ENCODE results near the gene SQSTM1.
"Not testable (repeated sequence)": the region's sequence is repeated elsewhere in the genome, so short reads cannot be mapped to it uniquely, and the experiment has no call there.

The SQSTM1 gene

DNA sequence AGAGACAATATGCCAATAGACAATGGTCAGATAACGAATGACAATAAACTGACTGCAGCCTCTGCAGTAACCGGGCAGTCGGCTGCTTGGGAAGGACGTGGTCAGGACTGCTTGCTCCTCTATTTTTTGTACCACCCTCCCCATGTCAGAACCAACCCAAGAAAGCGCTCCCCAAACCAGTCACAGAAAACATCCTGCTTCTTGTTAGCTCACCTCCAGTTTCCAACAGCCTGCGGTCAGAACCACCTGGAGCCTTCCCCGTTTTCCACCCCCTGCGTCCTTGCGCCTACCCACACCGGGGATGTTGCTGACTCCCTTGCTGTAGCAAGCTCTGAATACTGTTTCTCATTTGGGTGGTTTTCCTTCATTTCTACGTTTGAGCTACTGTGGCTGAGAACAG is 39.6 kb downstream of the SQSTM1 start:
- DNase-seq = peak; percentile 42

DNA sequence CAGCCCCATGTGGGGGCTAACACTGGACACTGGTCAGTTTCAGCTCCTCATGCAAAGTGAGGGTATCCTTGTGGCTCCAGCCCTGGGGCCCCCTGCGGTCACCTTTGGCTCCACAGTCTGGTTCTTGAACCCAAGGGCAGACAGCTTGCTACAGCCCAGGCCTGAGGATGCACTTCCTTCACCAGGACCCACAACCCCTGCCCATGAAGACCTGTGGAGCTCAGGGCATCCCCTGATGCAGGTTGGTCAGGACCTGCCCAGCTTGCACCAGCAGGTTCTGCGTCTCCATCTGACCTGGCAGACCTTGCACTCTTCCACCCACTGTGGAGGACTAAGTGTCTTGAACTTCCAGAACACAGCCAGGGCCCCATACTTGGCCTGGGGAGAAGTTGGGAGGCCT is 41.6 kb downstream of the SQSTM1 start:
- DNase-seq = peak; percentile 17

GRCh38 chr5:179862891-179863290 is 42.2 kb downstream of the SQSTM1 start:
- no peak for DNase-seq

GRCh38 chr5:179863449-179864085 is 42.9 kb downstream of the SQSTM1 start:
- no peak for DNase-seq

DNA sequence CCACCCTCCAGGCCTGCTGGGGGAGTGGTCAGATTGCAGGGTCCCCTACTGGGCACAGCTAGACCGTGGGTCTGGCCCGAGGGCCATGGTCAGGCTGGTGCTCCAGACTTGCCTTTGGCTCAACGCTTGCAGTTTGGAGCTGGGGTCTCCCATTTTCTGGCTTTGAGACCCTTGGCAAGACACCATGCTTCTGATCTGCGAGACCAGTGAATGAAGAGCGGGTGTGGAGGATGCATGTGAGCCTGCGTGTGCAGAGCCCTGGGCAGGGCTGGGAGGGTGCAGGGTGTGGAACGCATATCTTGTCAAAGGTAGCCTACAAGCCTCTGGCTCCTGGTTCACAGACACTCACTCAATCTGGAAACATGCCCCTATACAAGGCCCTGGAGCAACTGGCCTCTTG is 44.0 kb downstream of the SQSTM1 start:
- peak; percentile 36 for DNase-seq

DNA sequence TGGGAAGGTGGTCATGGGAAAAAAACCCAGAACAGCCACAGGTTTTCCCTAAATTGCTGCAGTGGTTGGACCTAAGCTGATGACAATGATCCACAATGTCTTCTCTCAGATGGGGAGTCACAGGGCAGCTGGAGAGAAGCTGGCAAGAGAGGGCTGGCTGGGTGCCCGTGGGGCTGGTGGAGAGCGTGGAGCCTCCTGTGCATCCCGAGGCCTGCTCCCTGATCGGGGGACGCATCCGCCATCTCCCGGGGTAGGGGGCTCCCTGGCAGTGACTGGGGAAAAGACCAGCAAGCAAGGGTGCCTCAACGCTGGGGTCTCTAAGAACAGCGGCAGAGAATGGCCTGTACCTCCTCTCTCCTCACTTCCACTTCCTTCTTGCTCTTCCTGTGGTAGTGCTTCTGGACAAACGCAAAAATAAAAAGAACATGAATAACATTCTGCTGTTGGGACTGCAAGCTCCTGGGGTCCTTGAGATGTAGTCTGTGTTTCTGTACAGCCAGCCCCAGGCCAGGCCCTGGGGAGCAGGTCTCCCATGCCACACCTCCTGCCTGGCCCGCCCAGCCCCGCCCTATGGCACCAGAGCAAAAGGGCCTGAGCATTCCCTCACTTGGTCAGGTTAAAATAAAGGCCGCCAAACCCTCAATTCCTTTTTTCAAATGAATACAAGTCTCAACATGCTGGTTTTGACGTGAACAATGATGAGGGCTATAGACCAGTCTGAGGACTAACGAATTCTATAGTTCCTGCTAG is 45.0 kb downstream of the SQSTM1 start:
- peak; percentile 48 for DNase-seq

GRCh38 chr5:179866241-179867078 is 45.8 kb downstream of the SQSTM1 start:
- DNase-seq = peak; percentile 45

GRCh38 chr5:179867079-179867465 is 46.4 kb downstream of the SQSTM1 start:
- DNase-seq = no peak

- DNase-seq = peak; percentile 50
Measured at GRCh38 chr5:179867476-179867875, 46.8 kb downstream of the SQSTM1 start.

DNA sequence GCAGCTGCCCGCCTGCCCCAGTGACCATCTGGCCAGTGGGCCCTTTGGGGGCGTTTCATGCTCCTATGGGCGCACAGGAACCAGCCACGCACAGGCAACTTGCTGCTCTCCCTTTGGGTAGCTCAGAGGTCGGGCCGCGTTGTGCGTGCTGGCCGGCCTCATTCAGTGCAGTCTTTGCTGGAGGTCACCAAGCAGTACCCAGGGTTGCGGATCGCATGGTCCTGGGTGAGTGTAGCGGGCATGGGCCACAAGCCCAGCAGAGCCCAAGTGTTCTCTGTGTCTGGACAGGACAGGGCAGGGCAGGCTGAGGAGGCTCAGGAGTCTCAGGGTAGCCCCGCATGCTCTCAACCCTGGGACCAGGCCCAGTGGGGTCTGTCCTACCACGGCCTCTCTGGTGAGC is 47.8 kb downstream of the SQSTM1 start:
- peak; percentile 29 for DNase-seq

- DNase-seq = peak; percentile 37
Measured at GRCh38 chr5:179869101-179869500, 48.4 kb downstream of the SQSTM1 start.

DNA sequence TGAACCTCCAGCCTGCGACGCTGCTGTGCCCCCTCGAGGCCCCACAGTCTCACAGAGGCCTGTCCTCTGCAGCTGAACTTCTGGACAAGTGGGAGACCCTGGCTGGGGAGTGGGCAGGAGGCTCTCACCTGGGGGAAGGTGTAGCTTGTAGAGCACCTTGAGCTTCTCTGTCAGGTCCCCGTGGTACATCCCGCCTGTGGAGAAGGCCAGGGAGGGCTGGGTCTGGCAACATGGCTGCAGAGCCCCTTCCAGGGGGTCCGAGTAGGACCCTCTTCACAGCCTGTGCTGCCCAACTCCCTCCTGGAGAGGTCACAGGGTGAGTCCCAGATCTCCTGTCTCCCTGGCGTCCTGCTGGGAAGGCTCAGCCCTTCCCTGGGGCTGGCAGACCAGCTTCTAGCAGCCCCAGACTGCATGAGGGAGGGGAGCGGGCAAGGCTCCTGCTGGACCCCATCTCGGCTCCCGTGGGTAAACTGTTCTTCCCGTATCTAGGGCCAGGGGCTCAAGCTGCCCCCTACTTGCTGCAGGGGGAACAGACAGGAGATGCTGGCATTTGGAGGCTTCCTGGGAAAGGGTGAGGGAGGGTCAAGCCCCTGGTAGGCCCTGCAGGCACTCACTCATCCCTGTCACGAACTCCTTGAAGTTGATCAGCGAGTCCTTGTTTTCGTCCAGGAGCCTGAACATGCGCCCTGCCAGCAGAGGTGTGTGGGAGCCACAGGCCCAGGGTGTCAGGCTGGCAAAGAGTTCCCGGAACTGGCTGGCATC is 49.1 kb downstream of the SQSTM1 start:
- DNase-seq = peak; percentile 51

GRCh38 chr5:179870403-179870903 is 49.7 kb downstream of the SQSTM1 start:
- DNase-seq = peak; percentile 80

DNA sequence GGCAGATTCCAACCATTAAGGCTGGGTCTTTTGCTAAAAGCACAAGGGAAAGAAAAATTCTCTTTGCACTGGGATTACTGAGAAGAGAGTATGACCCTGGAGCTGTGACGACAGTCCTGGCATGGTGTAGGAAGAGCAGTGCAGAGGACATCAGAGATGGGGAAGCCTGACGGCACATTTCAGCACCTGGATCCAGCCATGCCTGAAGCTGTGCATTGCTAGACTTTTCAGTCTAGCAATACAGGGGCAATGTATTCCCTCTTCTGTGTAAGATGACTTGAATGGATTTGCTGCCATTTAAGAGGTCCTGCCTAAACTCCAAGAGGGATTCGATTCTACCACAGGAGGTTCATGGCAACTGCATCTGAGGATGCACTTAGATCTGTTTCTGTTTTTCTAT is 50.2 kb downstream of the SQSTM1 start:
- no peak for DNase-seq

- DNase-seq = not testable (repeated sequence)
Measured at GRCh38 chr5:179871533-179871932, 50.8 kb downstream of the SQSTM1 start.

DNA sequence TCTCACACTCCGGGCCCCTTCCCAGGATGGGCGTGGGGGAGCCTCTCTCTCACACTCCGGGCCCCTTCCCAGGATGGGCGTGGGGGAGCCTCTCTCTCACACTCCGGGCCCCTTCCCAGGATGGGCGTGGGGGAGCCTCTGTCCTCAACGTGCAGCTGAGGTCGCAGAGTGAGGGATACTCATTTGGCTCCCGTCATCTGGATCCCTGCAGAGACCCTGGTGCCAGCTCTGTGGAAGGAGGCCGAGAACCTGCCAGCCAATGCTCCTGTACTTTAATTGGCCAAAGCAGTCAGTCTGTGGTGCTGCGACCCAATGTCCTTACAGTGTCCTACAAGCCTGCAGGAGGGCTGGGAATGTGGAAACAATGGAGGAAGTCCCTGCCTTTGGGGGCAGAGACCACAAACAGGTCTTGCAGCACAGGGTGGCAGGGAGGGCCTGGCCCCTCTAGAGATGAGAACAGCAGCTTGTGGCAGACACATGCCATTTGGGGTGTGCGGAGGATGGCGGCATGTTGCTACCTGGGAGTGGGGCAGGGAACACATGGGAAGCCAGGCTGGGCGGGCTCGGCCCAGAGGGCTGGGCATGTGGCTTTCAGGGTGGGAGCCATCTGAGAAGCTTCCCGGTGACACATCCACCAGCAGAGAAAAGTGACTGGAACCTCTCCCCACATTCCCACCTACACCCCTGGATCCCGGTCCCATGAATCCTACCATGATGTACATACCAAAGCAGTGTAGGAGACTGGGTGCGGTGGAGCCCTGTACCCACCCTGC is 51.5 kb downstream of the SQSTM1 start:
- DNase-seq = no peak

GRCh38 chr5:179872828-179873575 is 52.3 kb downstream of the SQSTM1 start:
- DNase-seq = peak; percentile 40

DNA sequence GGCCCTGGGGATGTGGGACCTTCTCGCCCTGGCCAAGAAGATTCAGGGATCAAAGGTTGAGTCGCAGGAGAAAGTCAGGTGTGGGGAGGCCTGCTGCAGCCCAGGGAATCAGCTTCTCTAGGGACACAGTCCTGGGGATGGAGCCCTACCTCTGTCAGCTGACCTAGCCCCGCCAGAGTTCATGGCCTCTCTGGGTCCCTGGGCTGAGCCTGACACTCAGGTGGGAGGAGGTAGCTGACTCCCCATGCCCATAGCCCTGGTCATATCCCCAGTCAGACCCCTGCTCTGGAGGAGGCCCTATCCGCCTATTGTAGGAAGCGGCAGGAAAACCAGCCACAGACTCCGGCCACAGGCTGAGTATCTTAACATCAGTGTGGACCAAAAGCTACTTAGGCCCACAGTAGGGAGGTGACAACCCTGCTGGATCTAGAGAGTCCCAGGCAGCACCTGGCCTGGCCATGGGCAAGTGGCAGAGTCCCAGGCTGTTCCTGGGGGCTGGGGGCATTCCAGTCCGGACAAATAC is 52.9 kb downstream of the SQSTM1 start:
- no peak for DNase-seq

GRCh38 chr5:179874136-179874535 is 53.4 kb downstream of the SQSTM1 start:
- DNase-seq = no peak

GRCh38 chr5:179874536-179875292 is 54.0 kb downstream of the SQSTM1 start:
- DNase-seq = peak; percentile 37
